COLO829 (cell line): ENCODE data around the gene CSF2.

Experiments
- DNase-seq: peaks from one replicate; pipeline ENCODE4 v3.0.0; 2012; ENCODE audit warnings: low spot score

CSF2 gene

DNA sequence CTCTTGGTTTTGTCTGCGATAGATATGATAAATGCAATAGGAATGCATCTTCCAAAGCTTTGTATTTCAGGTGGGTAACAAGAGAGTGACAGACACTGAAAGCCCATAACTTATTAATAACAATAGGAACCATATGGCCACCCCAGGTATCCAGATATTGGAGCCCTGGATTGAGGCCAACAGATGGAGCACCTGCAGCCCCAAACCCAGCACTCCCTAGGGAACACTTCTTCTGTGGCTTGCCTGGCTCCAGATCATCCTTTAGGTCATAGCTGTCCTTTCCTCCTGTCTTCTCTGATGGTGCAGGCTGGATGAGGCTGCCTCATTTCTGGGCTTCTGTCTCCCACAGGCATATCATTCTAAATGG is 18.2 kb upstream of the CSF2 start:
- DNase-seq: no peak

DNA sequence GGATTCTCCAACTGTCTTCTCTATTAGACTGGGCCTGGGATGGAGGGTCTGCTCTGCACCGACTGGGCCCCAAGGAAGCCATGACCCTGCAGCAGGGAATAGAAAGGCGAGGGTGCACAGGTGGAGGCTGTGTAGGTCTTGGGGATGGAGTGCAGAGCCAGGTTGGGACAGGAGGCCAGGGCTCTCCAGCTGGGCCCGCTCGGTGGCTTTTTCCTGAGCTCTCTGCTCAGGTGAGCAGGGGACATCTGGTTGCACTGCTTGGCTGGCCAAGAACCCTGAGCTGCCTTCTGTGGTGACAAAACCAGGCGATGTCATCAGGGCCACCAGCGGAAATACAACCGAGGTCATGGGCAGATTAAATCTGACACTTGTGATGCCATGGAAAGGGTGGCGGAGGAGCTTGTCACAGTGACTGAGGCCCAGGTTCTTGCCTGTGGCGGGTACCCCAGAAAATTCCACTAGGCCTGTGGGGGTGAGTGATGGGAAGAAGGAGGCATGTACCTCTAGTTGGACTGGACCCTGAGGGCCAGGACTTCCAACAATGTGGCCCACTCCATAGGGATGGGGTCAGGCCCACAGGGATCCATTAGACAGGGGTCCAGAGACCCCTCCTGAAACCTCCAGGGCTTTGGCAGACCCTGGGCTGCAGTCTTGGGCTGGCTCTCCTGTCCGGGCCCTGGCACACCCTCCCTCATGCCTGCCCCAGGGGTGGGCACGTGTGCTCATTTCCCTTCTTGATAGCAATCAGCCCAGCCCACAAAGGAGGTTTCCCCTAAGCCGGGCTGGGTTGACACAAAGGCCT is 17.6 kb upstream of the CSF2 start:
- DNase-seq: no peak

- no peak for DNase-seq
Observed at GRCh38 chr5:132056610-132057497, 16.7 kb upstream of the CSF2 start.

GRCh38 chr5:132057498-132058255 is 15.9 kb upstream of the CSF2 start:
- no peak for DNase-seq

DNA sequence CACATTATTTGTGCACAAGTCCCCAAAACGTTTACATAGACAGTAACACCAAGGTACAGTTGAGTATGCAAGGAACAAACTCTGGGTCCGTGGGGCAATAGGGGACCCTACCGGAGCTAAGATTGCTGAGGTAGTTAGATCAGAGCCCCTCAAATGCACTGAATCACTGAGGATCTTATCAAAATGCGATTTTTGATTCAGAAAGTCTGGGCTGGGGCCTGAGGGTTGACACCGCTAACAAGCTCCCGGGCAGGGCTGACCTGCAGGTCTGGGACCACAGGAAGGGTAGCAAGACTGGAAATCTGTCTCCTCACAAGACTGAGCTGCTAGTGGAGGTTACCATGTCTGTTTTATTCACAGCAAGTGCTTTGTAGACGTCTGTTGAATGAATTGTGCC is 14.9 kb upstream of the CSF2 start:
- DNase-seq: no peak

- no peak for DNase-seq
Observed at GRCh38 chr5:132059043-132059695, 14.4 kb upstream of the CSF2 start.

GRCh38 chr5:132059696-132060500 is 13.7 kb upstream of the CSF2 start:
- DNase-seq: no peak

GRCh38 chr5:132060501-132061161 is 13.0 kb upstream of the CSF2 start, which contains the start of gene IL3:
TSS of gene IL3 (plus strand) at chr5:132060655. CDS start at chr5:132060707, 52 bp downstream.
- no peak for DNase-seq

DNA sequence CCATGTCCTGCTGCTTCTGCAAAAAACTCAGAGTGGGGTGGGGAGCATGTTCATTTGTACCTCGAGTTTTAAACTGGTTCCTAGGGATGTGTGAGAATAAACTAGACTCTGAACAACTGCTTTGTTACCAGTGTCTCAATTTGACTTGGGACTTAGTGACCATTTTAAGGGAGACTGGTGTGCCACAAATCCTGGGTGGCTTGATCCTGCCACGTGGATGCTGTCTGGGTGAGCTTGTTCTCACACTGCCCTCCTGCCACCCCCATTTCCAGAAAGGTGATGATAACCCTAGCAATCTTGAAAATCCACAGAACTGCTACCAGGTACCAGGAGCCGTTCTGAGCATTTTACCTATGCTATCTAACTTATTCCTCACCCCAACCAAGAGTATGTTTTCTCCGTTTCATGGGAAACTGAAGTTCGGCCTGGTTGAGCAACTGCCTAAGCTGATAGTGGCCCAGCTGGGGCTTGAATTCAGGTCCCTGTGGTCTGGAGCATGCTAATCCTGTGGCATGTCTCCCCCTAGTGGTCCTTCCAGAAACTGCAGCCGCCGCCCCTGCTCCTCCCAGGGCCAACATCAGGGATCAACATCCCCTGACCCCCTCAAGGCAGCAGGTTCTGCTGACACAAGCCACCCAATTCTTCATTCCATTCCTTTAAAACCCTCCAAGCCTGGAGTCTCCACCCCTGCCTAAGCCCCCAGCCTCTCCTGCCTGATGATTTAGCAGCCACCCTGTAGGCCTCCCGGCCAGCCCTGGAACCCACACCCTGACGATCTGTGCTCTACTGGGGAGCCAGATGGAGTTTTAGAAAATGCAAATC is 10.3 kb upstream of the CSF2 start:
- peak; percentile 26 for DNase-seq

DNA sequence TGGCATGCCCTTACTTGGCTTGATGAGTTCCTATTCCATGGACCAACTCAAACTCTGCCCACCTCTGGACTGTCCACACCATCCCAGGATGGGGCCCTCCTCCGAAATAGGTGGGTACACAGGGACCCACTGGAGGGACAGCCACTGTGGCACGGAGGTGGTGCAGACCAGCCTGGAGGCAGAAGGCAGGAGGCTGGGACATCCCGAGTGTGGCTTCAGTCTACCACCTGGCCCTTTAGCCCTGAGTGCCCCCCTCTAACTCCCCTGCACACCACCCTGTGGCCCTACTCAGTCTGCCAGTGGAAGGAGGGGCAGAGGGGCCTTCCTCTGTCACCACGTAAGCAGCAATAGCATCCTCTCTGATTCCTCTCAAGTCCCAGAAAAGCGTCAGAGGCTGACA is 9.4 kb upstream of the CSF2 start:
- DNase-seq: no peak

DNA sequence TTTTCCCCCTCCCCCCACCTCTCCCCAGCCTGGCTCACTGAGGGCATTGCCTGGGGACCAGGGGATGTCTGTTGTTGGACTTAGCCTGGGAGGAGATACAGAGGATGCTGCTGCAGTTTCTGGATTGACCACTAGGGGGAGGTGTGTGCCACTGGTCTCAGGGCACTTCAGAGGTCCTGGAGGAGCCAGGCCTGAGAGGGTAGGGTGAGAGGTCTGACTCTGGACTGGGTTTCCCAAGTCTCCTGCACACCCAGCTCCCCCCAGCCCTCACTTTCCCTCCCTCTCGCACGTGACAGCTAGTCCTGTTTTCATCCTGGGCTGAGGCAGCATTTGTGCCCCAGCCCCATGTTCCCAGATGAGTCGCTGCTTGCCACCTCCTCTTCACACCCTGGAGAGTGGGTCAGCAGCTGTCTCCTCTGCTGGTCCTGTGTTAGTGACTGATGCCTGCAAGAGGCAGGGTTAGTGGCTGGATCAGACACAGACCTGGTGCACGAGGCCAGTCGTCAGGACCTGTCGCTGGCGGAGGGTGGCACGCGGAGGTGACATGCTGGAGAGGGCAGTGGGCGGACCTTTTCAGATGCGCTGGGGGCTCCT is 8.8 kb upstream of the CSF2 start:
- peak; percentile 57 for DNase-seq

- DNase-seq: peak; percentile 36
Observed at GRCh38 chr5:132065351-132065937, 8.1 kb upstream of the CSF2 start.

DNA sequence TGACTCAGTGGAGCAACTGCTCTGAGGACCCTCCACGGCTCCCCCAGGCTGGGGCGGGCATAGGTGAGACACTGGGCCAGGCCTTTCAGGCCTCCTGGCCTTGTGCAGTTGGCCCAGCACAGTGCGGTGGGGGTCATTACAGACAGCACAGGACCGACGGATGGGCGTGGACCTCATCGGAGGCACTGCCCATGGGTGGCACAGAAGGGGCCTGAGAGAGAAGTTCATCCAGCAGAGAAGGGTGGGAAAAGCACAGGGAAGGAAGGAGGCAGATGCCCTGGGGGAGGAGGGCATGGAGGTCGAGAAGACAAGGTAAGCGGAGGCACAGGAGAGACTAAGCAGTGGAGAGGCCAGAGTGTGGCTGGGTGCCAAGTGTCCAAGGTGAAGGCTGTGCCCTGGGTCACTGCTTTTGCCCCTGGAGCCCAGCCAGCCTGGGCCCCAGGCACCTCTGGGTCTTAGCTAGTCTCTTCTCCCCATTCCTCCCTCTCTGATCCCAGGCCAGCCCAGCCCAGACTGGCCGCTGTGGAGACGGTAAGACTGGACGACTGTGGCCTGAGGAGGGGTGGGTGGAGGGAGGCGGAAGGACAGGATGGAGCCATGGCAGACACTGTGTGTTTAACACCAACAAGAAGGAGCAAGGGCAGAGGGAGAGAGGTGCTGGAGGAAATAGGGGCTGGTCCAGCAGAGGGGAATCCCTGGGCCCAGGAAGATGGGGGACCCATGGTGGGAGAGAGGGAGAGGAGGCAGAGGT is 7.5 kb upstream of the CSF2 start:
- no peak for DNase-seq

- DNase-seq: no peak
Observed at GRCh38 chr5:132066871-132067270, 6.7 kb upstream of the CSF2 start.

DNA sequence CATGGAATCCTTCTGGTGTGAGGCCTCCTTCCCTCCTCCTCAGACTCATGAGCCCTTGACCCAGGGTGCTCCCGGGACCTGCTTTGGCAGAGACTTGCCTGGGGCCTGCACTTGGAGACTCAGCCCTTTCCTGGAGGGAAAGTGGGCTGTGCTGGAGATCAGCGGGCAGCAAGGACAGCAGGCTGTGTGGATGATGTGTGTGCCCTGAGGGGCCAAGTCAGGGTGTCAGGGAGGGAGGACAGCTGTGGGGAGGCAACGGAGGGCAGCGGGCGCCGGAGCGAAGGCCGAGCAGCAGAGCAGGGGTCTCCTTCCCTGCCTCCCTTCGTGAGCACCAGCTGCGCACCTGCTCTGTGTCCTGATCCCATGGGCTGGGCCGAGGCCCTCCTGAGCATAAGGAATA is 6.1 kb upstream of the CSF2 start:
- no peak for DNase-seq

DNA sequence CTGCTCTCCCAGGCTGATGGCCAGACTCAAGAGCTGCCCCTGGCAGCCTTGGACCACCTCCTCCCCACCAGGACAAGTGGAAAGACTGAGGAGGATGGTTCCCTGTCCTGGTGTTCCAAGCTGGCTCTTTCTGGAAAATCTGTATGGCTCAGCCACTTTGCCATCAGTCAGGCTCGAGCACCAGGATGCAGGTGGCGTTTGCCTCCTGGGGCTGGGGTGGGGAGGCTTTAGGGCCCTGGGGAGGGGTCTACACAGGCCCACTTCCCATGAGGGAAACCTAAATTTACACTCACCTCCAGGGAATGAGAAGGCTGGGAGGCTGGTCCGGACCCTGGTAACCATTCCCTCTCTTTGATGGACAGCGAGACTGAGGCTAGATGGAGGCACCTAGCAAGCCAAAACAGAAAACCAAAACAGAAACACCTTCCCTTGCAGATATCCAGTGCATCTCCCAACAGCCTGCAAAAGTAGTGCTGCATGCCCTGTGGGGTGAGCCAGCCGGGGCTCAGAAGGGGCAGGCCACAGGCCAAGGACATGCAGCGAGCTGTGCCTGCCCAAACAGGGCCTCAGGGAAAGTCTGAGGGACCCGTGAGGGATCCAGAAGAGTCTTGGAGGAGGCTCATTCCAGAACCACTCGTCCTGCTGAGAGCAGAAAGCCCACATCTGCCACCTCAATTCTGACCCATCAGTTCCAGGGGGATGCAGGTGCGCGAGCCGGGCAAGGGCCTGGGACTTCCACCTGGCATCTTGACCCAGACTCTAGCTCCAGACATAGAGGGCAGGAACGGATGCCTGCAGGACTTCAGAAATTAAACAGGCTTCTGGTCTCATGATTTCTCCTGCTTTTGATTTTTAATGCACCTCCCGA is 5.4 kb upstream of the CSF2 start:
- DNase-seq: no peak

DNA sequence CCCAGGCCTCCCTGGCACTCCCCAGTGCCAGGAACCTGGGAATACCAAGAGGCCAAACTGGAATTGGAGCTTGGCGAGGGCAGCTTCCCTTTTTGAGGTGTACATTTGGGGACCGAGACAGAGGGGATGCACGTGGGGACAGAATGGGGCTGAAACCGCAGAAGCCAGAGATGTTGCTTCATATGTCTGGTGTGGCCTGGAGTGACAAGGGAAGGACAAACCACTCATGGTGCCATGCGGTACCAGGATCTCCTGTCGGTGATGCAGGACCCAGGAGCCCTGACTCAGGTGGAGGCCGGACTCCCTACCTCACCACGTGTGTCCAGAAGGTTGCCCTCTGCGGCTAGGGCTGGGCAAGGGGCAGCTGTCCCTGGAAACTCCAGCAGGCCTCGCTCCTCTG is 4.0 kb upstream of the CSF2 start:
- no peak for DNase-seq
